ENCODE results near the gene MAPK11. TPM values are rescaled to one million over a fixed set of nuclear protein-coding genes. Genes with fewer than 3 reads are reported as not detected.

The MAPK11 gene
- total RNA-seq, 1 donor from 2014 or later = 29.0 TPM

DNA sequence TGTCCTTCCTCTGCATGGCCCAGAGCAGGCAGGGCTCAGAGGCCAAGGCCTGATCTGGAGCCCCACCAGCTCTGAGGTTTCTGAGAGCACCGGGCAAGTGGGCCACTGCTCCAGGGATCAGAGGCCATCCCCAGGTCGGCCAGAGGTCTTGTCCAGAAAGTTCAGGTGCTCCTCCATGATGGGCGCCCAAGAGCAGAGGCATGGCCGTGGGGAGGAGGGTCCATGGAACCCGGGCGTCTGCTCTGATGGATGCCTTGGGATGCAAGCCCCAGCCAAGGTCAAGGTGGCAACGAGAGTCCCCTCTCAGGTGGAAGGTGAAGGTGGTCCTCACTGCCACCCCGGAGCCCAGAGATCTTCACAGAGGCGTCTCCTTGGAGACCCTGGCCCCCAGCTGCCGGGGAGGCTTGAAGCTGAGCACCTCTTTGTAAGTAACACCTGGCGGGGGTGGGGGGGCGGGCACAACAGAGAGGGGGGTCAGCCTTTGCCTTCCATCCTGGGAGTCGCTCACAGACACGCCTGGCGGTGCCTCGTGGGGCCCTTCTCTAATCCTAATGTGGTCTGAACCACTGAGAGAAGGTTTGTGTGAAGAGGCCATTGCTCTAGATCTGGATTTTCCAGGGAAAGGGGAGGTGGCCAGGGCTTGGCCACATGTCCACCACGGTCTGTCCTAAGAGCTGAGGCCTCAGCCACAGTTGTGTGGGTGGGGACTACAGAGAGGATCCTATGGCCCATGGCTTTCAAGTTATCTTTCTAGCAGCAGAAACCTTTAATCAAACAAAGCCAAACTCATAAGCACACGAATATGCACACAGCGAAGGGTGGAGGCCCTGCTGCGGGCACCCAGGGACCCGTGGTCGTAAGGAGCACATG, 16.9 kb downstream of the MAPK11 start:
- H3K4me3 Mint-ChIP-seq = no peak overlapping the region
- intact Hi-C loops (cut with micrococcal nuclease) = loop anchor here (5.0 kb wide), 3 partner anchors 74 to 439 kb away; partner anchors contain the start of genes DENND6B, LMF2 and NCAPH2
- no peak for DNase-seq
- H3K36me3 Mint-ChIP-seq (ENCODE audit: low read depth) = no peaks in the 10 kb centered on the region
- no peak overlapping the region for H3K27ac Mint-ChIP-seq
- no peaks in the 10 kb centered on the region for H3K27me3 Mint-ChIP-seq
- no peaks in the 10 kb centered on the region for H3K9me3 Mint-ChIP-seq
- no peaks in the 10 kb centered on the region for H3K4me1 Mint-ChIP-seq

DNA sequence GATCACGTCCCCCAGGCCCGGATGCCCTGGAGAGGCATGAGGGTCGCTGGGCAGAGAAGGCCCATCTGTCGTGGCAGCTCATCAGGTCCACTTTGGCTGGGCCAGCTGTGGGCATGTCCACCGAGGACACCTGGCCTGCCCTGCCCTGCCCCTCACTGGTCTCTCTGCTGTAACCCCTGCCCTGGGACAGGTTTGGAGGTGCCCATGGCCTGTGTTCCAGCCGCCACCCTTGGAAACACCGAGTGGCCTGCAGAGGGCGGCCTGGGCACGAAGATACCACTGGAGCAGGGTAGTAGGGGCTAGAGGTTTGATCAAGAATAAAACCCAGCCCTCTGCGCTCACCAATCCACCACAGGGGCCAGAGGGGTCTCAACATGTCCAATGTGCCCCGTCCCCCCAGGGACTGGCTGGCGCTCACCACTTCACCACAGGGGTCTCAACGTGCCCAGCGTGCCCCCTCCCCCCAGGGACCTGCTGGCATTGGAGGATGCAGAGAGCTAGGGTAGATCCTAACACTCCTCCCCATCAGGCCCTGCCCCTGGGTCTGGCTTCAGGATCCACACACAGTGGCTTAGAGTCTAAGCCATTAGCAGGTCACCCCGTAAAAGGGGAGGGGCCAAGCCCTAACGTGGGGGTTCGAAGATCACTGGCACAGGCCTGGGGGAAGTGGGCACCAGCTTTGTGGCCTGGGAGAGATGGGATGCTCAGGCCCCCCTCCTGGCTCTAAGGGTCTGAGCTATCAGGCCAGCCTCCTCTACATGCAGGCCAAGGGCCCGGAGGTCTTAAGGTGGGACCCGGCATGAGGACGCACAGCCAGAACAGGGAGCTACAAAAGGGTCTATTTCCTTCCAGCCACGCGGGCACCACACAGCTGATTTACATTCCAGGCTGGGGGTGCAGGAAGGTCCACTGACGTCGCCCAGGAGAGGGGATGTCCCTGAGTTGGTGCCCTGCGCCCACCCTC, 17.8 kb downstream of the MAPK11 start:
- Mint-ChIP-seq H3K4me3 (peak overlapping the region; percentile 17), H3K9me3 (no peaks in the 10 kb centered on the region), H3K36me3 (ENCODE audit: low read depth) (peaks cover 3% of the 10 kb centered on the region), H3K27ac (no peak overlapping the region), H3K27me3 (no peaks in the 10 kb centered on the region), H3K4me1 (peaks cover 1% of the 10 kb centered on the region)
- intact Hi-C loops (cut with micrococcal nuclease) = loop anchor here (1.0 to 5.0 kb wide), 4 partner anchors 75 to 440 kb away; partner anchors contain the start of genes DENND6B, LMF2 and NCAPH2
- peak; percentile 90 for DNase-seq

DNA sequence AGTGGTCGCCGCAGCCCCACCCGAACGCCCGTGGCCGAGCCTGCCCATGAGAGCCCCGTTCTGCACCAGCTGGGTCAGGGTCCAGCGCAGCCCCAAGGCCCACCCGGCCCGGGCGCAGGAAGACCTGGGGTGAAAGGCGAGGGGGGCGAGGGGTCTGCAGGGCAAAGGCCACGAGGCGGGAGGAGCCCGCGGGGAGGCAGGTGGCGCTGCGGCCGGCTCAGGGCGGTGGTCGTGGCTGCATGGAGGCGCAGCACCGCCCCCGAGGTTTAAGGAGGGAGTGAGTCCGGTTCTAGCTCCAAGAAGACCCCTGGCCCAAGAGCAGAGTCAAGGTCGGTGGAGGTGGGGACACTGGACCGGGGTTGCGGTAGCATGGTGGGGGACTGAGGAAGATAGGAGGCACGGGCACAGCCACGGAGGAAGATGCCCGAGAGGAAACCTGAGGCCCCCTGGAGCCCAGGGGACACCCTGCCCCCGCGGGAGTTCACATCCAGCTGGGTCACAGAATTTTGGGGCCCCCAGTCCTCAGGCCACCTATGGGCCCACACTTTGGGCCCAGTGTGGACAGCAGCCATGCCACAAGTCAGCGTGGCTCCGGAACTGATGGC, 18.6 kb downstream of the MAPK11 start:
- no peaks in the 10 kb centered on the region for H3K27me3 Mint-ChIP-seq
- no peak overlapping the region for H3K27ac Mint-ChIP-seq
- intact Hi-C loops (cut with micrococcal nuclease) = loop anchor here (1.0 to 5.0 kb wide), 6 partner anchors 19 to 441 kb away; partner anchors contain the start of genes DENND6B, LMF2, MAPK11 and NCAPH2
- peaks cover 8% of the 10 kb centered on the region for H3K36me3 Mint-ChIP-seq (ENCODE audit: low read depth)
- H3K9me3 Mint-ChIP-seq = no peaks in the 10 kb centered on the region
- H3K4me3 Mint-ChIP-seq = peak overlapping the region; percentile 84
- H3K4me1 Mint-ChIP-seq = peaks cover 3% of the 10 kb centered on the region
- no peak for DNase-seq

DNA sequence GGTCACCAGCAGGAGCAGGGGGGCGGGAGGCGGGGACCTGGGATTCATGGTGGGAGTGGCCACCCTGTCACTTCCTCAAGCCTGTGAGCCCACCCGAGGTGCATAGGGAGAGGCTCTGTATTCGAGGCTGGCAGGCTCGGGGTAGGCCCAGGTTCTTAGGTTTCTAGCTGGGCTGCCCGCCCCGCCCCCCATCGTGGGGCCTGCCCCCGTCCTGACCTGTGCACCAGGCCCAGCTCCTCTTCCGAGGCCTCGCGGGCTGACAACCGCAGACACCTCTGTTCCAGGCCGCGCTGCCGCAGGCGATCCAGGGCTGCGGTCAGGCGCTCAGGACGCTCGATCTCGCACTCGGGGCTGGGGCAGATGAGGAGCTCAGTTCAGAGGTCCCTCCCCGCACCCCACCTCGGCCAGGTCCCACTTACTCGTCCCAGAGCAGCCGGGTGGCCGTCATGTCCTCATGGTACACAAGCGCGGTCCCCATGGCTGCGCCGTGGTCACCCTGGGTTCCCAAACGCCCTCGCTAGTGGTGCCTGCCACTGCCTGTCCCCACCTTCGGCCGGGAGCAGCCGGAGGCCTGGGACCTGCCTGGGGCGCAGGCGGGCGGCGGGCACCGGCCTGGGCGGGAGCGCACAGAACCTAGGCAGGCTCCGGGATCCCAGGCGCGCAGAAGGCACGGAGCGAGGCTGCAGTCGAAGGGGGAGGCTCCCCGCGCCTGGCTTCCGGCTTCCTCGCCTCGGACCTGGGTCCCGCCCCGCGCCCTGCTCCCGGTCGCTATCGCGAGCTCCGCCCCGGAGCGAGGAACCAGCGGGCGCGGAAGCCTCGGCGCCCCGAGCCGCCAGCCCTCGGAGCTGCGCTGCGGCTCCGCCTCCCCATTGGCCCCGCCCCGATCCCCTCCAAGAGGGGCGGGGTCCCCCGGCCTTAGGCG, 19.4 kb downstream of the MAPK11 start, which contains the start of gene HDAC10:
HDAC10 (minus strand) TSS at position 711 of the 922 bp plus-strand sequence; CDS start at position 478, 233 bp downstream.
- peaks cover 3% of the 10 kb centered on the region for H3K4me1 Mint-ChIP-seq
- intact Hi-C loops (cut with micrococcal nuclease) = loop anchor here (2.0 to 5.0 kb wide), 5 partner anchors 20 to 441 kb away; partner anchors contain the start of genes DENND6B, LMF2, MAPK11 and NCAPH2
- peak within 1 kb of the TSS; percentile 84 for H3K4me3 Mint-ChIP-seq
- no peaks in the 10 kb centered on the region for H3K27me3 Mint-ChIP-seq
- peak within 1 kb of the TSS; percentile 80 for H3K27ac Mint-ChIP-seq
- peaks cover 8% of the 10 kb centered on the region for H3K36me3 Mint-ChIP-seq (ENCODE audit: low read depth)
- no peaks in the 10 kb centered on the region for H3K9me3 Mint-ChIP-seq
- DNase-seq = peak; percentile 96

DNA sequence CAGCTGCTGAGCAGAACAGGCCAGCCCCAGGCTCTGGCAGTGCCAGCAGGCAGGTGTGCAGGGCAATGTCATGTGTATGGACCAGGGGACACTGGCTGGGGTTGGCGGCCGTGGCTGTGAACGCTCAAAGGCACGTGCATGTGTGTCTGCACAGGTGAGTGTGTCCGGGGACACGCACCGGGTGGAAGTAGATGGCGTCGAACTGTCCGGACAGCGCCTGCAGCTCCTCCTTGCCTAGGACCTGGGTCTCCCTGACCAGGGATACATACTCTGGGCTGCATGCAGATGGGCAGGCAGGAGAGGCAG, 20.0 kb downstream of the MAPK11 start:
- peak overlapping the region; percentile 37 for H3K27ac Mint-ChIP-seq
- peak; percentile 61 for DNase-seq
- peak overlapping the region; percentile 84 for H3K4me3 Mint-ChIP-seq
- H3K9me3 Mint-ChIP-seq = no peaks in the 10 kb centered on the region
- H3K4me1 Mint-ChIP-seq = peaks cover 3% of the 10 kb centered on the region
- peaks cover 8% of the 10 kb centered on the region for H3K36me3 Mint-ChIP-seq (ENCODE audit: low read depth)
- H3K27me3 Mint-ChIP-seq = no peaks in the 10 kb centered on the region
- intact Hi-C loops (cut with micrococcal nuclease) = loop anchor here (2.0 to 5.0 kb wide), 5 partner anchors 21 to 442 kb away; partner anchors contain the start of genes DENND6B, LMF2, MAPK11 and NCAPH2

DNA sequence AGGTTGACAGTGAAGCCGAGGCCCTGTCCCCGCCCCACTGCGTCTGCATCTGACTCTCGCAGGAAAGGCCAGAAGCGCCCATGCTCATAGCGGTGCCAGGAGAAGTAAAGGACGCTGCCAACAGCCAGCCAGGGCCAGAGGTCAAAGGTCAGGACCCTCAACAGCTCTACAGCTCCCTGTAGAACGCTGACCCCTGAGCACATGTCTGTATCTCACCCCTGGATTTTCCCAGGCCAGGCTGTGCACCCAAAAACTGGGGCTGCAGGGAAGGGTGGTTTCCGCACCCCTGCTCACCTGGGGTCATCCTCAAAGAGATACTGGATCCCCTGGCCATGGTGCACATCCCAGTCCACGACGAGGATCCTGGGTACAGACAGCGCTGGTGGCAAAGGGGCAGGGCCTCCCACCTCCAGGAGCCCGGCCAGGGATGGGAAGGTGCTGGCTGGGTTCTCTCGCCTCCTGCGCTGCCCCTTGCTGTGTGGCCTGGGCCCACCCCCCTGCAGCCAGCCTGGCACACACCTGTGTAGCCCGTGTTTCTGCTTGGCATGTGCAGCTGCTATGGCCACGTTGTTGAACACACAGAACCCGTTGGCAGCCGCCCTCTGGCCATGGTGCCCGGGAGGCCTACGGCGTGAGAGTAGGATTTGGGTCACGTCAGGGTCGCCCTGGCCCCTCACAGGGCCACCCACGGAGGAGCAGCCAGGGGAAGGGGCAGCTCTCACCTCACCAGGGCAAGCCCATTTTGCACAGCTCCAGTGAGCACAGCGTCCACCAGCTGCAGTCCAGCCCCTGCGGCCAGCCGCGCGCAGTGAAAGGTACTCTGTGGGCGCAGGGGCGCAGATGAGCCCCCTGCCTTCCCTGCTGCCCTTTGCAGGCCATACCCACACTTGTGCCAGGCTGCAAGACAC, 20.6 kb downstream of the MAPK11 start:
- intact Hi-C loops (cut with micrococcal nuclease) = loop anchor here (2.0 to 5.0 kb wide), 5 partner anchors 21 to 443 kb away; partner anchors contain the start of genes DENND6B, LMF2, MAPK11 and NCAPH2
- DNase-seq = no peak
- peaks cover 2% of the 10 kb centered on the region for H3K27me3 Mint-ChIP-seq

DNA sequence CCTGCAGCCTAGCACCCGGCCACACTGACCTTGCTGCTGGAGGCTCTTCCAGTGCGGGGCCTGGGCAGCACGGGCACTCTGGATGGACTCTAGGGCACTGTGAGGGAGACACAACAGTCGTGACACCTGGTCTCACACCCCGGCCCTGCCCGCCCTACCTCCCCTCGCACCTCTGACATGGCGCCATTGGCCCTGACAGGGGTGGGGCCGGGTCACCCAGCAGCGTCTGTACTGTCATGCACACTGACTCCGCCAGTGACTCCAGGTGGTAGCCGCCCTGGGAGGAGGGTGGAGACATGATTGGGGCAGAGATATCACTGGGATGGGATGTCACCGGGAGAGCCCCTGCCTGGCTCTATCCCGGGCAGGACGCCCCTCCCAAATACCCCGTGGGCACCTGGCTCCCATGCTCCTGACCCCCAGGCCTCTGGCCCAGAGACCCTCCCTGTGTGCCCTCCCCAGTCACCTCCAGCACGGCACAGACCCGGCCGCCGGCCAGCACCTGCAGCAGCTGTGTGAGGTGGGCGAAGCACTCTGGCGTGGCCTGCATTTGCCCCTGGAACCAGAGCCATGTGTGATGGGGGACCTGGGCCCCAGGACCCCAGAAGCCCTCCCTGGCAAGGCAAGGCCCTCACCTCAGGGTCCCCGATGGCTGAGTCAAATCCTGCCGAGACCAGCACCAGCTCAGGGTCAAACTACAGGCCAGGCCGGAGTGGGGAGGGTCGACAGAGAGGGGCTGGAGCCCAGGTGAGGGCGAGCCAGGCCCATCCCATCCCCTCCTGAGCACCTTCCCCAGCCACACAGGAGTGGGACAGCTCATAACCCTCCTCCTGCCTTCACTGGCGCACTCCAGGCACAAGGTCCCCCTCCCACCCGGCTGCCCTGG, 21.7 kb downstream of the MAPK11 start:
- H3K36me3 Mint-ChIP-seq (ENCODE audit: low read depth) = peaks cover 13% of the 10 kb centered on the region
- H3K27ac Mint-ChIP-seq = no peak overlapping the region
- DNase-seq = no peak
- peaks cover 2% of the 10 kb centered on the region for H3K27me3 Mint-ChIP-seq
- no peaks in the 10 kb centered on the region for H3K9me3 Mint-ChIP-seq
- intact Hi-C loops (cut with micrococcal nuclease) = no loop called here
- peaks cover 8% of the 10 kb centered on the region for H3K4me1 Mint-ChIP-seq
- H3K4me3 Mint-ChIP-seq = no peak overlapping the region

More for the DNA sequence above, 20.6 kb downstream of the MAPK11 start:
- H3K36me3 Mint-ChIP-seq (ENCODE audit: low read depth) = peaks cover 11% of the 10 kb centered on the region
- H3K27ac Mint-ChIP-seq = peak overlapping the region; percentile 37
- H3K4me1 Mint-ChIP-seq = peaks cover 6% of the 10 kb centered on the region
- peak overlapping the region; percentile 84 for H3K4me3 Mint-ChIP-seq
- H3K9me3 Mint-ChIP-seq = no peaks in the 10 kb centered on the region

DNA sequence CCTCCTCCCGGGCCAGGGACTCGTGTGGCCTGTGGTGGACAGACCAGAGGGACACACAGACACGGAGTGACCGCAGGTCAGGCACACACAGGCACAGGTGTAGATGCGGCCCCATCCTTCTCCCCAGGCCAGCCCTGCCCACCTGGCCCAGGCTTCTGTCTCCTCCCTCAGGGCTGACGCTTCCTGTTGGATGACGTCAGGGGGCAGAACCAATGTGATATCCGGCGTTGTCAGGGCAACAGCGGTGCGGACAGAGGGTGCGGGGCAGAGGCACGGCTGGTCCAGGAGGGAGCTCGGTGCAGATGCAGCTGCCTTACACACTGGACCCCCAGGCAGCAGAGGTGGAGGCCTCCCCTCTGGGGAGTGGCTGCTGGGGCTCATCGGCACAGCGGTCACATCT, 22.4 kb downstream of the MAPK11 start:
- H3K9me3 Mint-ChIP-seq = no peaks in the 10 kb centered on the region
- H3K27me3 Mint-ChIP-seq = peaks cover 2% of the 10 kb centered on the region
- peak overlapping the region; percentile 47 for H3K4me3 Mint-ChIP-seq
- peak; percentile 87 for DNase-seq
- intact Hi-C loops (cut with micrococcal nuclease) = no loop called here
- H3K4me1 Mint-ChIP-seq = peaks cover 9% of the 10 kb centered on the region
- peak overlapping the region; percentile 68 for H3K27ac Mint-ChIP-seq
- peaks cover 13% of the 10 kb centered on the region for H3K36me3 Mint-ChIP-seq (ENCODE audit: low read depth)

DNA sequence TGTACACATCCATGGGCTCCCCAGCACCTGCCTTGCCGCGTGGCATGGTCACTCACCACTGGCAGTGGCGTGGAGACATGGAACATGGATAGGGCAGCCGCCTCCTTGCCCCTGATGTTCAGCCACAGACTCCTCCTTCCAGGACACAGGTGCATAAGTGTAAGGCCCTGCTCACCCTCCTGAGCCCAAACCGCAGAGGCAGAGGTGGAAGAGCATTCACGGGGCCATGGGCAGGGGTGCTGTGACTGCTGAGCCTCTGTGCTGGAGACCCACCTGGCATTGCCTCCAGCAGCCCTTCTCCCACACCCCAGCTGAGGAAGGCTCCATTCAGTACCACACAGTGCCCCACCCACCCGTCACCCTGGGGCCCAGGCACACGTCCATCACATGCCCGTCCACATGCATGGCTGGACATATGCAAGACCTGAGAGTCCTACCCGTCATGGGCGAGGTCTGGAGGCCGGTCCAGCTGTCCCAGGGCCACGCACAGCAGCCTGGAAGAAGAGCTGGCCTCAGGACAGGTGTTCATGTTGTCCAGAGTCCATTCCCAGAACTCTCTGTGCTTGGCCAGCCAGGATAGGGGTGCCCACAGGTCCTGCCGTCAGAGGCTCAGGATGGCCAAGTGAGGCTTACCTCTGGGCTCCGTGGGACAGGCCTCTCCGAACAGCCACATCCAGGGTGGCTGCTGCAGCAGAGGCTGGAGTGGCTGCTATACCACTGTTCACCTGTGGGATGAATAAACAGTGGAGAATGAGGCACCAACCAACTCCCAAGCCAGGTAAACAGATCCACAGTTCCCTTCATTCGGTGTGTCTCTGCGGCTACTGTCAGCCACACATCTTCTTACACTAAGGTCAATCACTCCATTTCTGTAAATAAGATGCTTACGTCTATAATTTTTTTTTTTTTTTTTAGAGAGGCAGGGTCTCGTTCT, 23.7 kb downstream of the MAPK11 start:
- Mint-ChIP-seq H3K27me3 (peaks cover 2% of the 10 kb centered on the region), H3K36me3 (ENCODE audit: low read depth) (peaks cover 17% of the 10 kb centered on the region)
- peak; percentile 68 for DNase-seq

More for the DNA sequence above, 23.7 kb downstream of the MAPK11 start:
- Mint-ChIP-seq H3K9me3 (no peaks in the 10 kb centered on the region), H3K4me1 (peaks cover 17% of the 10 kb centered on the region), H3K4me3 (peak overlapping the region; percentile 97), H3K27ac (peak overlapping the region; percentile 48)
- intact Hi-C loops (cut with micrococcal nuclease) = no loop called here

All from activated CD4-positive, alpha-beta T cell treated with anti-CD3 and anti-CD28 coated beads, Interleukin-2, amount 10 ng/mL, durations not matched to agents 24 days and 14 days (primary cell).